GM23338 (cell line): ENCODE measurements around the gene MCTP2. TPM values are rescaled to one million over a fixed set of nuclear protein-coding genes. Genes with fewer than 3 reads are reported as not detected.

Source experiments
- ATAC-seq: fragments of 200-7000 bp; cut with Tn5 transposase; 3 replicates; pipeline ENCODE4 v1.9.1; 2020
- DNase-seq: peaks from one replicate; pipeline ENCODE4 v3.0.0-alpha.2; 2015; ENCODE audit warnings: low spot score
- H2AFZ ChIP-seq: fragments of 200-600 bp; sonication (generic); 2 replicates; pipeline ENCODE4 v1.8.0; 2016; ENCODE audit warnings: antibody characterized with exemption, mild to moderate bottlenecking, moderate library complexity
- H3F3A ChIP-seq: fragments of 200-600 bp; sonication (generic); replicated peaks from 2 replicates; pipeline ENCODE4 v1.8.0; 2017; ENCODE audit warnings: antibody characterized with exemption, mixed run types, low read depth
- H3K27ac ChIP-seq: fragments of 200-600 bp; sonication (generic); 2 replicates; pipeline ENCODE4 v1.6.1; 2016; ENCODE audit warnings: low read depth
- H3K27me3 ChIP-seq: fragments of 200-600 bp; sonication (generic); 2 replicates; pipeline ENCODE4 v1.8.0; 2016; ENCODE audit warnings: mild to moderate bottlenecking, mixed run types, moderate library complexity; ENCODE audit not compliant: insufficient read depth
- H3K36me3 ChIP-seq: fragments of 200-600 bp; sonication (generic); 2 replicates; pipeline ENCODE4 v1.8.0; 2016; ENCODE audit warnings: mild to moderate bottlenecking; ENCODE audit not compliant: insufficient read depth
- H3K4me1 ChIP-seq: fragments of 200-600 bp; sonication (generic); 2 replicates; pipeline ENCODE4 v1.8.0; 2016; ENCODE audit warnings: mild to moderate bottlenecking, moderate library complexity; ENCODE audit not compliant: insufficient read depth
- H3K4me2 ChIP-seq: fragments of 200-600 bp; sonication (generic); 2 replicates; pipeline ENCODE4 v1.7.1; 2017; ENCODE audit warnings: mixed run types
- H3K4me3 ChIP-seq: fragments of 200-600 bp; sonication (generic); 2 replicates; pipeline ENCODE4 v1.6.1; 2016; ENCODE audit warnings: mixed run types
- H3K79me2 ChIP-seq: fragments of 200-600 bp; sonication (generic); replicated peaks from 2 replicates; pipeline ENCODE4 v1.8.0; 2017; ENCODE audit warnings: mild to moderate bottlenecking; ENCODE audit not compliant: insufficient read depth
- H3K9me2 ChIP-seq: fragments of 200-600 bp; sonication (generic); 2 replicates; pipeline ENCODE4 v1.8.0; 2017; ENCODE audit not compliant: insufficient read depth
- H4K20me1 ChIP-seq: fragments of 200-600 bp; sonication (generic); replicated peaks from 2 replicates; pipeline ENCODE4 v1.8.0; 2017; ENCODE audit warnings: mild to moderate bottlenecking; ENCODE audit not compliant: insufficient read depth
- H3K27ac Mint-ChIP-seq: 2 replicates; pipeline ENCODE4 v1.8.0; 2020; ENCODE audit warnings: inconsistent platforms, mild to moderate bottlenecking, moderate library complexity, mixed read lengths
- H3K27me3 Mint-ChIP-seq: 3 replicates; pipeline ENCODE4 v1.8.0; 2022; ENCODE audit warnings: low read depth, mild to moderate bottlenecking, moderate library complexity, mixed read lengths, inconsistent platforms; ENCODE audit not compliant: insufficient read depth, poor library complexity
- H3K36me3 Mint-ChIP-seq: 3 replicates; pipeline ENCODE4 v1.8.0; 2021; ENCODE audit warnings: low read depth, mild to moderate bottlenecking, inconsistent platforms, moderate library complexity, mixed read lengths
- H3K4me1 Mint-ChIP-seq: 3 replicates; pipeline ENCODE4 v1.8.0; 2020; ENCODE audit warnings: mild to moderate bottlenecking, inconsistent platforms, mixed read lengths
- H3K4me3 Mint-ChIP-seq: 3 replicates; pipeline ENCODE4 v1.8.0; 2021; ENCODE audit warnings: moderate library complexity, mild to moderate bottlenecking, inconsistent platforms, mixed read lengths
- H3K9me3 Mint-ChIP-seq: 3 replicates; pipeline ENCODE4 v1.8.0; 2020; ENCODE audit warnings: moderate library complexity, mild to moderate bottlenecking, inconsistent platforms, mixed read lengths
- CREB1 ChIP-seq: fragments of 250-450 bp; sonication (Bioruptor Pico); IDR thresholded peaks from 2 replicates; pipeline ENCODE4 v1.5.0; 2020; ENCODE audit warnings: low read depth, mild to moderate bottlenecking, moderate library complexity
- EZH2 ChIP-seq: fragments of 200-600 bp; sonication (generic); IDR thresholded peaks from one replicate; pipeline ENCODE4 v1.8.0; 2017; ENCODE audit warnings: antibody characterized with exemption, mild to moderate bottlenecking, low read depth; ENCODE audit not compliant: unreplicated experiment
- EZH2phosphoT487 ChIP-seq: fragments of 200-600 bp; sonication (generic); IDR thresholded peaks from one replicate; pipeline ENCODE4 v1.8.1; 2018; ENCODE audit warnings: antibody characterized with exemption; ENCODE audit not compliant: unreplicated experiment
- JUNB ChIP-seq: IDR thresholded peaks from one replicate; pipeline ENCODE4 v1.6.1; 2016; ENCODE audit warnings: antibody characterized with exemption; ENCODE audit not compliant: unreplicated experiment
- NANOG ChIP-seq: IDR thresholded peaks from 2 replicates; pipeline ENCODE4 v1.6.1; 2016; ENCODE audit warnings: antibody characterized with exemption, borderline replicate concordance
- POLR2AphosphoS5 ChIP-seq: IDR thresholded peaks from 2 replicates; pipeline ENCODE4 v1.6.1; 2016; ENCODE audit warnings: antibody characterized with exemption, low read depth
- STAT1 ChIP-seq: IDR thresholded peaks from one replicate; pipeline ENCODE4 v1.6.1; 2016; ENCODE audit warnings: antibody characterized with exemption; ENCODE audit not compliant: unreplicated experiment
- ZNF114 ChIP-seq: fragments of 250-450 bp; sonication (Bioruptor Pico); IDR thresholded peaks from 2 replicates; pipeline ENCODE4 v1.5.0; 2020; ENCODE audit warnings: mild to moderate bottlenecking, moderate library complexity
- ZNF331 ChIP-seq: fragments of 250-450 bp; sonication (Bioruptor Pico); IDR thresholded peaks from 2 replicates; pipeline ENCODE4 v1.5.0; 2020; ENCODE audit warnings: low read depth, mild to moderate bottlenecking, moderate library complexity
- polyA plus RNA-seq: library from polyadenylated mRNA; unstranded; fragments of >200 nt; fragmentation: Nextera tagmentation; extraction: Ambion mirVana; gene quantifications from 2 replicates; pipeline ENCODE4 v1.2.1, GENCODE V29; 2016
- total RNA-seq: library from RNA; depleted of rRNA; stranded (reverse); fragments of >200 nt; shearing (Covaris generic); gene quantifications from 2 replicates; pipeline ENCODE4 v1.2.3, GENCODE V29; 2014
- TF ChIP-seq, protein P1 (sequence below): IDR thresholded peaks from one replicate; pipeline ENCODE4 v1.6.1; 2018; ENCODE audit warnings: antibody characterized with exemption; ENCODE audit not compliant: unreplicated experiment
- TF ChIP-seq, protein P2 (sequence below), 2 experiments: fragments of 200-600 bp in 1 of 2; sonication (generic) in 1 of 2; conservative IDR thresholded peaks; 2 replicates each; pipeline versions ENCODE4 v1.5.1 to v1.6.1; 2016 to 2017; ENCODE audit warnings: antibody characterized with exemption in 2 of 2, low read depth in 2 of 2, mild to moderate bottlenecking in 2 of 2, moderate library complexity in 1 of 2
- TF ChIP-seq, protein P3 (sequence below): IDR thresholded peaks from 2 replicates; pipeline ENCODE4 v1.6.1; 2016; ENCODE audit warnings: antibody characterized with exemption
- TF ChIP-seq, protein P4 (sequence below): fragments of 250-450 bp; sonication (Bioruptor Pico); IDR thresholded peaks from 2 replicates; pipeline ENCODE4 v1.5.0; 2020; ENCODE audit warnings: mild to moderate bottlenecking, moderate library complexity

The MCTP2 gene
- total and polyA plus RNA-seq, 2 experiments from 2014 or later, result 1.8 to 5.5 TPM

DNA sequence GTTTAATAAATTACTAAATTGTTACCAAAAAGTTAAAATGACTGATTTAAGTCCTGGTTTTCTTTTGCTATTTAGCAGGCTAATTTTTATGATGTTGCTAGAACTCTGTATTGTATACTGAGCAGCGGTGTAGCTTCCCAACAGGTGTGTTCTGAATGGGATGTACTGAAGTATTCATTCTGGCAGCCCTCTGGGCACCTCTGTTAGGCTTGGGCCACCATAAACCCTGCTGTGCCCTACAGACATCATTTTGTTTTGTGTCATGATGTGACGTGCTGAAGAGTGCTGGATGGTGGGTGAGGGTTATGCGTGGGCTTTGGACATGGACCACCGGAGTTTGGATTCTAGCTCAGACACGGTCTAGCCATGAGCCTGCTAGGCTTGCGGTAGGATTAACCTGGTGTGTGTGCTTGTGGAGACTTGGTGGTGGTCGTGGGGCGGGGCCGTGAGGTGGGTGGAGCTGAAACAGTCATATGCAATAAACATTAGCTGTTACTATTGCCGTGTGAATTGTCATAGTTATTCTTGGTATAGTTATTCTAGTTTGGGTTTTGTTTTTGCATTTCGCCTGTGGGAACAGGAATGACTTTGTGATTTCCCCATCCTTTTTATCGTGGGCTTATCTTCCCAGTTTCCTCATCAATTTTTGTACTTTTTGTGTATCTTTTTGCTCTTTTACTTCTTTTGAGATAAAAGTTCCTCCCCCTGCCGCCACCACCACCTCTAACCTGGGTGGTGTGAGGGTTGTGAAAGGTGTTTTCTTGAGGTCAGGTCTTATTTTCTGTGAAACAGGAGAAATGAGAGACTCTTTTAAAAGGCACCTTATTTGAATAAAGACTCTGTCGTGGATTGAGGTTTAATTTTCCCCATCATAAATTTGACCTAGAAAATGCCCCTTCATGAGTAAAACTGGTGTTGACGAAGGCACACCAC lies 93.7 kb downstream of the MCTP2 start:
- Histone ChIP-seq H3K36me3 (no peaks in the 10 kb centered on the region), H2AFZ (no peak overlapping the region), H4K20me1 (no peaks in the 10 kb centered on the region), H3K9me2 (no peaks in the 10 kb centered on the region; the same call in 1 of the 2 replicates), H3K4me3 (no peak overlapping the region), H3K79me2 (no peaks in the 10 kb centered on the region), H3K27me3 (no peaks in the 10 kb centered on the region), H3K27ac (no peak overlapping the region), H3K4me2 (no peak overlapping the region), H3K4me1 (no peaks in the 10 kb centered on the region), H3F3A (no peaks in the 10 kb centered on the region)
- Mint-ChIP-seq H3K9me3 (no peaks in the 10 kb centered on the region), H3K36me3 (no peaks in the 10 kb centered on the region), H3K27me3 (peaks cover 2% of the 10 kb centered on the region), H3K27ac (no peak overlapping the region), H3K4me1 (peaks cover 10% of the 10 kb centered on the region), H3K4me3 (no peak overlapping the region)
- TF ChIP-seq NANOG, result no peak
- no peak for TF ChIP-seq POLR2AphosphoS5
- no peak for TF ChIP-seq STAT1
- TF ChIP-seq, protein P1, sequence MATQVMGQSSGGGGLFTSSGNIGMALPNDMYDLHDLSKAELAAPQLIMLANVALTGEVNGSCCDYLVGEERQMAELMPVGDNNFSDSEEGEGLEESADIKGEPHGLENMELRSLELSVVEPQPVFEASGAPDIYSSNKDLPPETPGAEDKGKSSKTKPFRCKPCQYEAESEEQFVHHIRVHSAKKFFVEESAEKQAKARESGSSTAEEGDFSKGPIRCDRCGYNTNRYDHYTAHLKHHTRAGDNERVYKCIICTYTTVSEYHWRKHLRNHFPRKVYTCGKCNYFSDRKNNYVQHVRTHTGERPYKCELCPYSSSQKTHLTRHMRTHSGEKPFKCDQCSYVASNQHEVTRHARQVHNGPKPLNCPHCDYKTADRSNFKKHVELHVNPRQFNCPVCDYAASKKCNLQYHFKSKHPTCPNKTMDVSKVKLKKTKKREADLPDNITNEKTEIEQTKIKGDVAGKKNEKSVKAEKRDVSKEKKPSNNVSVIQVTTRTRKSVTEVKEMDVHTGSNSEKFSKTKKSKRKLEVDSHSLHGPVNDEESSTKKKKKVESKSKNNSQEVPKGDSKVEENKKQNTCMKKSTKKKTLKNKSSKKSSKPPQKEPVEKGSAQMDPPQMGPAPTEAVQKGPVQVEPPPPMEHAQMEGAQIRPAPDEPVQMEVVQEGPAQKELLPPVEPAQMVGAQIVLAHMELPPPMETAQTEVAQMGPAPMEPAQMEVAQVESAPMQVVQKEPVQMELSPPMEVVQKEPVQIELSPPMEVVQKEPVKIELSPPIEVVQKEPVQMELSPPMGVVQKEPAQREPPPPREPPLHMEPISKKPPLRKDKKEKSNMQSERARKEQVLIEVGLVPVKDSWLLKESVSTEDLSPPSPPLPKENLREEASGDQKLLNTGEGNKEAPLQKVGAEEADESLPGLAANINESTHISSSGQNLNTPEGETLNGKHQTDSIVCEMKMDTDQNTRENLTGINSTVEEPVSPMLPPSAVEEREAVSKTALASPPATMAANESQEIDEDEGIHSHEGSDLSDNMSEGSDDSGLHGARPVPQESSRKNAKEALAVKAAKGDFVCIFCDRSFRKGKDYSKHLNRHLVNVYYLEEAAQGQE, result no peak
- TF ChIP-seq, protein P2, sequence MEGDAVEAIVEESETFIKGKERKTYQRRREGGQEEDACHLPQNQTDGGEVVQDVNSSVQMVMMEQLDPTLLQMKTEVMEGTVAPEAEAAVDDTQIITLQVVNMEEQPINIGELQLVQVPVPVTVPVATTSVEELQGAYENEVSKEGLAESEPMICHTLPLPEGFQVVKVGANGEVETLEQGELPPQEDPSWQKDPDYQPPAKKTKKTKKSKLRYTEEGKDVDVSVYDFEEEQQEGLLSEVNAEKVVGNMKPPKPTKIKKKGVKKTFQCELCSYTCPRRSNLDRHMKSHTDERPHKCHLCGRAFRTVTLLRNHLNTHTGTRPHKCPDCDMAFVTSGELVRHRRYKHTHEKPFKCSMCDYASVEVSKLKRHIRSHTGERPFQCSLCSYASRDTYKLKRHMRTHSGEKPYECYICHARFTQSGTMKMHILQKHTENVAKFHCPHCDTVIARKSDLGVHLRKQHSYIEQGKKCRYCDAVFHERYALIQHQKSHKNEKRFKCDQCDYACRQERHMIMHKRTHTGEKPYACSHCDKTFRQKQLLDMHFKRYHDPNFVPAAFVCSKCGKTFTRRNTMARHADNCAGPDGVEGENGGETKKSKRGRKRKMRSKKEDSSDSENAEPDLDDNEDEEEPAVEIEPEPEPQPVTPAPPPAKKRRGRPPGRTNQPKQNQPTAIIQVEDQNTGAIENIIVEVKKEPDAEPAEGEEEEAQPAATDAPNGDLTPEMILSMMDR (conservative IDR thresholded peaks at IDR 0.05; ENCODE audit: low read depth in 2 of 2), result no peak
- TF ChIP-seq EZH2, result no peak
- TF ChIP-seq ZNF331, result no peak
- TF ChIP-seq EZH2phosphoT487, result no peak
- no peak for TF ChIP-seq CREB1 (CRISPR knock-in tag)
- TF ChIP-seq, protein P3, sequence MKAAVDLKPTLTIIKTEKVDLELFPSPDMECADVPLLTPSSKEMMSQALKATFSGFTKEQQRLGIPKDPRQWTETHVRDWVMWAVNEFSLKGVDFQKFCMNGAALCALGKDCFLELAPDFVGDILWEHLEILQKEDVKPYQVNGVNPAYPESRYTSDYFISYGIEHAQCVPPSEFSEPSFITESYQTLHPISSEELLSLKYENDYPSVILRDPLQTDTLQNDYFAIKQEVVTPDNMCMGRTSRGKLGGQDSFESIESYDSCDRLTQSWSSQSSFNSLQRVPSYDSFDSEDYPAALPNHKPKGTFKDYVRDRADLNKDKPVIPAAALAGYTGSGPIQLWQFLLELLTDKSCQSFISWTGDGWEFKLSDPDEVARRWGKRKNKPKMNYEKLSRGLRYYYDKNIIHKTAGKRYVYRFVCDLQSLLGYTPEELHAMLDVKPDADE, result no peak
- TF ChIP-seq JUNB, result no peak
- TF ChIP-seq, protein P4, sequence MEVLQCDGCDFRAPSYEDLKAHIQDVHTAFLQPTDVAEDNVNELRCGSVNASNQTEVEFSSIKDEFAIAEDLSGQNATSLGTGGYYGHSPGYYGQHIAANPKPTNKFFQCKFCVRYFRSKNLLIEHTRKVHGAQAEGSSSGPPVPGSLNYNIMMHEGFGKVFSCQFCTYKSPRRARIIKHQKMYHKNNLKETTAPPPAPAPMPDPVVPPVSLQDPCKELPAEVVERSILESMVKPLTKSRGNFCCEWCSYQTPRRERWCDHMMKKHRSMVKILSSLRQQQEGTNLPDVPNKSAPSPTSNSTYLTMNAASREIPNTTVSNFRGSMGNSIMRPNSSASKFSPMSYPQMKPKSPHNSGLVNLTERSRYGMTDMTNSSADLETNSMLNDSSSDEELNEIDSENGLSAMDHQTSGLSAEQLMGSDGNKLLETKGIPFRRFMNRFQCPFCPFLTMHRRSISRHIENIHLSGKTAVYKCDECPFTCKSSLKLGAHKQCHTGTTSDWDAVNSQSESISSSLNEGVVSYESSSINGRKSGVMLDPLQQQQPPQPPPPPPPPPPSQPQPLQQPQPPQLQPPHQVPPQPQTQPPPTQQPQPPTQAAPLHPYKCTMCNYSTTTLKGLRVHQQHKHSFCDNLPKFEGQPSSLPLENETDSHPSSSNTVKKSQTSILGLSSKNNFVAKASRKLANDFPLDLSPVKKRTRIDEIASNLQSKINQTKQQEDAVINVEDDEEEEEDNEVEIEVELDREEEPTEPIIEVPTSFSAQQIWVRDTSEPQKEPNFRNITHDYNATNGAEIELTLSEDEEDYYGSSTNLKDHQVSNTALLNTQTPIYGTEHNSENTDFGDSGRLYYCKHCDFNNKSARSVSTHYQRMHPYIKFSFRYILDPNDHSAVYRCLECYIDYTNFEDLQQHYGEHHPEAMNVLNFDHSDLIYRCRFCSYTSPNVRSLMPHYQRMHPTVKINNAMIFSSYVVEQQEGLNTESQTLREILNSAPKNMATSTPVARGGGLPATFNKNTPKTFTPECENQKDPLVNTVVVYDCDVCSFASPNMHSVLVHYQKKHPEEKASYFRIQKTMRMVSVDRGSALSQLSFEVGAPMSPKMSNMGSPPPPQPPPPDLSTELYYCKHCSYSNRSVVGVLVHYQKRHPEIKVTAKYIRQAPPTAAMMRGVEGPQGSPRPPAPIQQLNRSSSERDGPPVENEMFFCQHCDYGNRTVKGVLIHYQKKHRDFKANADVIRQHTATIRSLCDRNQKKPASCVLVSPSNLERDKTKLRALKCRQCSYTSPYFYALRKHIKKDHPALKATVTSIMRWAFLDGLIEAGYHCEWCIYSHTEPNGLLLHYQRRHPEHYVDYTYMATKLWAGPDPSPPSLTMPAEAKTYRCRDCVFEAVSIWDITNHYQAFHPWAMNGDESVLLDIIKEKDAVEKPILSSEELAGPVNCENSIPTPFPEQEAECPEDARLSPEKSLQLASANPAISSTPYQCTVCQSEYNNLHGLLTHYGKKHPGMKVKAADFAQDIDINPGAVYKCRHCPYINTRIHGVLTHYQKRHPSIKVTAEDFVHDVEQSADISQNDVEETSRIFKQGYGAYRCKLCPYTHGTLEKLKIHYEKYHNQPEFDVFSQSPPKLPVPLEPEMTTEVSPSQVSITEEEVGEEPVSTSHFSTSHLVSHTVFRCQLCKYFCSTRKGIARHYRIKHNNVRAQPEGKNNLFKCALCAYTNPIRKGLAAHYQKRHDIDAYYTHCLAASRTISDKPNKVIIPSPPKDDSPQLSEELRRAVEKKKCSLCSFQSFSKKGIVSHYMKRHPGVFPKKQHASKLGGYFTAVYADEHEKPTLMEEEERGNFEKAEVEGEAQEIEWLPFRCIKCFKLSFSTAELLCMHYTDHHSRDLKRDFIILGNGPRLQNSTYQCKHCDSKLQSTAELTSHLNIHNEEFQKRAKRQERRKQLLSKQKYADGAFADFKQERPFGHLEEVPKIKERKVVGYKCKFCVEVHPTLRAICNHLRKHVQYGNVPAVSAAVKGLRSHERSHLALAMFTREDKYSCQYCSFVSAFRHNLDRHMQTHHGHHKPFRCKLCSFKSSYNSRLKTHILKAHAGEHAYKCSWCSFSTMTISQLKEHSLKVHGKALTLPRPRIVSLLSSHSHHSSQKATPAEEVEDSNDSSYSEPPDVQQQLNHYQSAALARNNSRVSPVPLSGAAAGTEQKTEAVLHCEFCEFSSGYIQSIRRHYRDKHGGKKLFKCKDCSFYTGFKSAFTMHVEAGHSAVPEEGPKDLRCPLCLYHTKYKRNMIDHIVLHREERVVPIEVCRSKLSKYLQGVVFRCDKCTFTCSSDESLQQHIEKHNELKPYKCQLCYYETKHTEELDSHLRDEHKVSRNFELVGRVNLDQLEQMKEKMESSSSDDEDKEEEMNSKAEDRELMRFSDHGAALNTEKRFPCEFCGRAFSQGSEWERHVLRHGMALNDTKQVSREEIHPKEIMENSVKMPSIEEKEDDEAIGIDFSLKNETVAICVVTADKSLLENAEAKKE, result no peak
- TF ChIP-seq ZNF114 (CRISPR knock-in tag), result no peak
- DNase-seq (no peak), ATAC-seq (no peak; the same call in 2 of the 3 replicates)
